Osteocyte (in vitro differentiated cells): Measurements from ENCODE around the gene MYOZ3. TPM values are rescaled to one million over a fixed set of nuclear protein-coding genes. Genes with fewer than 3 reads are reported as not detected.

Source experiments
- DNase-seq: peaks from one replicate; pipeline ENCODE4 v3.0.0; 2021; ENCODE audit warnings: mixed read lengths; ENCODE audit not compliant: unreplicated experiment; ENCODE audit errors: extremely low spot score
- H3K27ac Mint-ChIP-seq: one replicate; pipeline ENCODE4 v1.8.0; 2021; ENCODE audit warnings: mild to moderate bottlenecking, mixed read lengths; ENCODE audit not compliant: unreplicated experiment
- H3K27me3 Mint-ChIP-seq: one replicate; pipeline ENCODE4 v1.8.0; 2021; ENCODE audit warnings: mixed read lengths; ENCODE audit not compliant: unreplicated experiment
- H3K36me3 Mint-ChIP-seq: one replicate; pipeline ENCODE4 v1.8.0; 2021; ENCODE audit warnings: mixed read lengths; ENCODE audit not compliant: unreplicated experiment
- H3K4me1 Mint-ChIP-seq: one replicate; pipeline ENCODE4 v1.8.0; 2021; ENCODE audit warnings: mixed read lengths; ENCODE audit not compliant: unreplicated experiment
- H3K4me3 Mint-ChIP-seq: one replicate; pipeline ENCODE4 v1.8.0; 2021; ENCODE audit warnings: mild to moderate bottlenecking, moderate library complexity, mixed read lengths; ENCODE audit not compliant: unreplicated experiment
- H3K9me3 Mint-ChIP-seq: one replicate; pipeline ENCODE4 v1.8.0; 2021; ENCODE audit warnings: mixed read lengths; ENCODE audit not compliant: unreplicated experiment
- total RNA-seq: library from RNA; stranded (reverse); gene quantifications from 2 replicates; pipeline ENCODE4 v1.2.1, GENCODE V29; 2021
- TF ChIP-seq, protein P1 (sequence below): fragments of 200-600 bp; sonication (generic); IDR thresholded peaks from 2 replicates; pipeline ENCODE4 v1.5.0; 2021; ENCODE audit warnings: antibody characterized with exemption, mild to moderate bottlenecking, moderate library complexity

MYOZ3 gene
- total RNA-seq, 1 donor from 2014 or later, result 0.27 TPM

DNA sequence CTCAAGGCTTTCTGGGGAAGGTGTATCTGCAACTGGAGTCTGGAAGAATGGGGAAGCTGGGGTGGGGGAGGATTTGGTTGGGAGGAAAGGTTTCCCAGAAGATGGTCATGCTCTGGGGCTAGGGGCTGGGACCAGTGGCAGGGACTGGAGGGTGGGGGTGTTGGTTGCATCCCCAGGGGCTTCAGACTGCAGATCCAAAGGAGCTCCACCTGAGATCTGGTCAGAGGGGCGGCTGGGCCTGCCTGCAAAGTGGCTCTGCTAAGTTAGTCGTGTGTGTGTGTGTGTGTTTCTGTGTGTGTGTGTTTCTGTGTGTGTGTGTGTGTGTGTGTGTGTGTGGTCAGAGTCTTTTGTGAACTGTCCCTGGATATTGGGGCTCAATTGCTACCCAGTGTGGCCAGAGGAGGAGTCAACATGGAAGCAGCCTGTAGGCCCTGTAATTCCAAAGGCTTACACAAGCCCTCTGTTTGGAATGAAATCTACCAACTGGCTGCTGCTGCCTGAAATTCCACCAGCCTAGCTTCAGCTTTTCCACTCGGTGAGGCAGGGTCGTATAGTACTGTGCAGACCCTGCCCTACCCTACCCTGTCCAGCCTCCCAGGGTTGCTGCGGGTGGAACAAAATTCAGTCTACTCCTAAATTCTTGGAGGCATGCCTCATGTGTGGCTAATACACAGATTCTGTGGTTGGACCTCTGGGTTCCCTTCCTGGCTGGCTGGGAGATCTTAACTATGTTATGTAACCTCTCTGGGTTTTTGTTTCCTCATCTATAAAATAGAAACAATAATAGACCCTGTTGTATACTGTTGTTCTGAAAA lies 33.1 kb upstream of the MYOZ3 start:
- H3K27ac Mint-ChIP-seq, result peak overlapping the region; percentile 44
- H3K4me1 Mint-ChIP-seq, result peaks cover 67% of the 10 kb centered on the region
- H3K9me3 Mint-ChIP-seq, result no peaks in the 10 kb centered on the region
- H3K36me3 Mint-ChIP-seq, result no peaks in the 10 kb centered on the region
- DNase-seq, result no peak
- H3K4me3 Mint-ChIP-seq, result no peak overlapping the region
- TF ChIP-seq, protein P1, sequence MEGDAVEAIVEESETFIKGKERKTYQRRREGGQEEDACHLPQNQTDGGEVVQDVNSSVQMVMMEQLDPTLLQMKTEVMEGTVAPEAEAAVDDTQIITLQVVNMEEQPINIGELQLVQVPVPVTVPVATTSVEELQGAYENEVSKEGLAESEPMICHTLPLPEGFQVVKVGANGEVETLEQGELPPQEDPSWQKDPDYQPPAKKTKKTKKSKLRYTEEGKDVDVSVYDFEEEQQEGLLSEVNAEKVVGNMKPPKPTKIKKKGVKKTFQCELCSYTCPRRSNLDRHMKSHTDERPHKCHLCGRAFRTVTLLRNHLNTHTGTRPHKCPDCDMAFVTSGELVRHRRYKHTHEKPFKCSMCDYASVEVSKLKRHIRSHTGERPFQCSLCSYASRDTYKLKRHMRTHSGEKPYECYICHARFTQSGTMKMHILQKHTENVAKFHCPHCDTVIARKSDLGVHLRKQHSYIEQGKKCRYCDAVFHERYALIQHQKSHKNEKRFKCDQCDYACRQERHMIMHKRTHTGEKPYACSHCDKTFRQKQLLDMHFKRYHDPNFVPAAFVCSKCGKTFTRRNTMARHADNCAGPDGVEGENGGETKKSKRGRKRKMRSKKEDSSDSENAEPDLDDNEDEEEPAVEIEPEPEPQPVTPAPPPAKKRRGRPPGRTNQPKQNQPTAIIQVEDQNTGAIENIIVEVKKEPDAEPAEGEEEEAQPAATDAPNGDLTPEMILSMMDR, result no peak
- no peaks in the 10 kb centered on the region for H3K27me3 Mint-ChIP-seq

DNA sequence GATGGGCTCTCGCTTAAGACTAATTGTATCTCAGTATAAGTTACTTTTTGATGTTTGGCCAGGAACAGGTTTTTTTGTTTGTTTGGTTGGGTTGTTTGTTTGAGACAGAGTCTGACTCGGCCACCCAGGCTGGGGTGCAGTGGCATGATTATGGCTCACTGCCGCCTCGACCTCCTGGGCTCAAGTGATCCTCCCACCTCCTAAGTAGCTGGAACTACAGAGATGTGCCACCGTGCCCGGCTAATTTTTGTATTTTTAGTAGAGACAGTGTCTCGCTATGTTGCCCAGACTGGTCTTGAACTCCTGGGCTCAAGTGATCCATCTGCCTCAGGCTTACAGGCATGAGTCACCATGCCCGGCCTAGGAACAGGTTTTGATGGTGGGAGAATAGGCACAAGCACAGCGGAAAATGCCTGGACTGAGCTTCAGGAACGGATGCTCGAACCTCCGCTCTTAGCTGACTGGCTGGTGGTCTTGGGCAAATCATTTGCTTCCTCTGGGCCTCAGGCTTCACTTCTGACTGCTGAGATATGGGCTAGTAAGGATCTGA lies 32.0 kb upstream of the MYOZ3 start:
- TF ChIP-seq, protein P1, result no peak

DNA sequence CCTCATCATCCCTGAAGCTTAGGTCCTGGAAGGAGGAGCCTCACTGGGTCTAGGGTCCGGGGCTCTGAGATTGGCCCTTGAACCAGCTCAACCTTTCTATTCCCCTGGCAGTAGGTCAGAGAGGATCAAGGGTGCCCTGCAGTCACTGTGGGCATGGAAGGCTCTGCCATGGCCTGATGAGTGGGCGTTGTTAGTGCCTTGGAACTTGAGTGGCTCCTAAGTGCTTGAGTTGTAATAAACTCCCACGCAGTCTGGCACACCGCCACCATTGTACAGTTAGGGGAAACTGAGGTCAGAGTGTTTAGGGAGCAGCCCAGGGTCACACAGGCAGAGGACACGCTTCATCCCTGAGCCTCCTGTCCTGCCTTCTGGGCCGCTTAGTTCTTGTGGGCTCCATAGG lies 31.0 kb upstream of the MYOZ3 start:
- Mint-ChIP-seq H3K27me3 (no peaks in the 10 kb centered on the region), H3K27ac (no peak overlapping the region), H3K9me3 (no peaks in the 10 kb centered on the region), H3K36me3 (no peaks in the 10 kb centered on the region), H3K4me1 (peaks cover 63% of the 10 kb centered on the region), H3K4me3 (no peak overlapping the region)
- TF ChIP-seq, protein P1, result no peak
- no peak for DNase-seq

More for the DNA sequence above, 32.0 kb upstream of the MYOZ3 start:
- no peak overlapping the region for H3K27ac Mint-ChIP-seq
- H3K36me3 Mint-ChIP-seq, result no peaks in the 10 kb centered on the region
- no peak overlapping the region for H3K4me3 Mint-ChIP-seq
- DNase-seq, result no peak
- no peaks in the 10 kb centered on the region for H3K27me3 Mint-ChIP-seq
- peaks cover 65% of the 10 kb centered on the region for H3K4me1 Mint-ChIP-seq
- H3K9me3 Mint-ChIP-seq, result no peaks in the 10 kb centered on the region

DNA sequence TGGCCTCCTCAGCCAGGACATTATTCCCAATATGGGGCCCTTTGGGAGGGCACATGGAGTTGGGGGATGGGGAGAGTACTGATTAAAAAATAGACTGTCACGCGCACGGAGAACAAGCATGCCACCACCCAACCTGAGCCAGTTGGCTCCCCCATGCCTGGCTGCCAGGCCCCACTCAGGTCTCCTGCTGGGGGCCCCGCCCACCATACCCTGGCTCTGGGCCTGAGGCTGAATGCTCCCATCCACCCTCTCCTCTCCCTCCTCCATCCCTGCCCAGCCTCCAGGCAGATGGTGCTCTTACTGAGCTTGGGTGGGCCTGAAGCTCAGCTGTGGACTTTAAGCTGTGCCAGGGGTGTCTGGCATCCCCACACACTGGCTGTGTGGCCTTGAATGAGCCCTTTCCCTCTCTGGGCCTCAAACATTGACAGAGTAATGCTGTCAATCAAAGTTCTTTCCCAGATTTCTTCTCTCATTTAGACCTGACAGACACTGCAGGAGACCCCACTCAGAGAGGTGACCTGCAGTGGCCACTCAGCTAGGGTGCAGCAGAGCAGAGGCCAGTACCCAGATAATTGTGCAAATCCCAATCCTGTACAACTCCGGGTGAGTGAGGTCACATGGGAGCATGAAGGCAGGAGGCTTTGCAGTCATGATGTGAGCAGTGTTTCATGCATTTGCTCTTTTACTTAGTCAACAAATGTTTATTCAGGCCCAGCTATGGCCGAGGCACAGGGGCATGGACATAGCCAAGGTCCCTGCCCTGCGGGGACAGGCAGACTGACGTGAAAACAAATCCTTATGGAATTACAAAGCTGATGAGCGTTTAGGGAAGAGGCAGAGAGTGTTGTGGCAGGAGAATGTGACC lies 30.4 kb upstream of the MYOZ3 start:
- Mint-ChIP-seq H3K27ac (no peak overlapping the region), H3K9me3 (no peaks in the 10 kb centered on the region), H3K4me1 (peaks cover 62% of the 10 kb centered on the region), H3K27me3 (no peaks in the 10 kb centered on the region), H3K36me3 (no peaks in the 10 kb centered on the region), H3K4me3 (no peak overlapping the region)
- DNase-seq, result no peak
- TF ChIP-seq, protein P1, result no peak

DNA sequence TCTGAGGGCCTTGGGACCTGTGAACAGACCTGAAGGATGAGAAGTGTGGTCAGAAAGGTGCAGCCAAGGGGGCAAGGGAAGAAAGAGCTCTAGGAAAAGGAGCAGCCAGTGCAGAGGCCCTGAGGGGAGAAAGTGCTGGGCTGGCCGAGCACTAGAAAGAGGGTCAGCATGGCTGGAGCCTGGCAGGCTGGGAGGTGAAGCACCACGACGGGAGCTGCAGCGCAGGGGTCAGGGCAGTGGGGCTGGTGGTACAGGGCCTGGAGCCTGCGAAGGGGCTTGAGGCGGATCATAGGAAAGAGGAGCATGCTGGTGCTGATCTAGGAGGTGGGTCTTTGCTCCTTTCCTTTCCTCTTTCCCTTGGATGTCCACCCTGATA lies 29.7 kb upstream of the MYOZ3 start:
- peaks cover 64% of the 10 kb centered on the region for H3K4me1 Mint-ChIP-seq
- TF ChIP-seq, protein P1, result no peak
- H3K27ac Mint-ChIP-seq, result no peak overlapping the region
- H3K36me3 Mint-ChIP-seq, result no peaks in the 10 kb centered on the region
- no peaks in the 10 kb centered on the region for H3K27me3 Mint-ChIP-seq
- H3K4me3 Mint-ChIP-seq, result no peak overlapping the region
- no peak for DNase-seq
- H3K9me3 Mint-ChIP-seq, result no peaks in the 10 kb centered on the region
